ENCODE results near the gene KPNA6. TPM values are rescaled to one million over a fixed set of nuclear protein-coding genes. Genes with fewer than 3 reads are reported as not detected.
"Not testable (repeated sequence)": the region's sequence is repeated elsewhere in the genome, so short reads cannot be mapped to it uniquely, and the experiment has no call there.

KPNA6 gene
- total RNA-seq, 1 experiment from 2014 or later, result 116 TPM

DNA sequence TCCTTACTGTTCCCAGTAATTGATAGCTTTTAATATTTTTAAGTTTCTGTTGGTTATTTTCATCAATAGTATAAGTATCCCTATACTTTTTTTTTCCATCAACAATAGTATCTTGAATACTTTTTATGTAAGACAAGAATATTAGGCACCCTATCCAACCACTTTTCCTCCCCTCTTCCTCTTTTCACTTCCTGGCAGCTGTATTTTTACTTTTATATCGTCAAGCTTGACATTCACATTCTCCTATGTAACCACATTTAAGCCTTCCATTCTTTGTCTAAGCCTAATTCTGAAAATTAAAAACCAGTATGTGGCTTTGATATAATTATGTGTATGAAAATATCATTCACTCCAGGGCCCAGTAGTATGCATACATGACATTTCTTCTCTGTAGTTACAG, 25.8 kb upstream of the KPNA6 start:
- CTCF ChIA-PET, result no interaction called here
- TF ChIP-seq, protein P1, sequence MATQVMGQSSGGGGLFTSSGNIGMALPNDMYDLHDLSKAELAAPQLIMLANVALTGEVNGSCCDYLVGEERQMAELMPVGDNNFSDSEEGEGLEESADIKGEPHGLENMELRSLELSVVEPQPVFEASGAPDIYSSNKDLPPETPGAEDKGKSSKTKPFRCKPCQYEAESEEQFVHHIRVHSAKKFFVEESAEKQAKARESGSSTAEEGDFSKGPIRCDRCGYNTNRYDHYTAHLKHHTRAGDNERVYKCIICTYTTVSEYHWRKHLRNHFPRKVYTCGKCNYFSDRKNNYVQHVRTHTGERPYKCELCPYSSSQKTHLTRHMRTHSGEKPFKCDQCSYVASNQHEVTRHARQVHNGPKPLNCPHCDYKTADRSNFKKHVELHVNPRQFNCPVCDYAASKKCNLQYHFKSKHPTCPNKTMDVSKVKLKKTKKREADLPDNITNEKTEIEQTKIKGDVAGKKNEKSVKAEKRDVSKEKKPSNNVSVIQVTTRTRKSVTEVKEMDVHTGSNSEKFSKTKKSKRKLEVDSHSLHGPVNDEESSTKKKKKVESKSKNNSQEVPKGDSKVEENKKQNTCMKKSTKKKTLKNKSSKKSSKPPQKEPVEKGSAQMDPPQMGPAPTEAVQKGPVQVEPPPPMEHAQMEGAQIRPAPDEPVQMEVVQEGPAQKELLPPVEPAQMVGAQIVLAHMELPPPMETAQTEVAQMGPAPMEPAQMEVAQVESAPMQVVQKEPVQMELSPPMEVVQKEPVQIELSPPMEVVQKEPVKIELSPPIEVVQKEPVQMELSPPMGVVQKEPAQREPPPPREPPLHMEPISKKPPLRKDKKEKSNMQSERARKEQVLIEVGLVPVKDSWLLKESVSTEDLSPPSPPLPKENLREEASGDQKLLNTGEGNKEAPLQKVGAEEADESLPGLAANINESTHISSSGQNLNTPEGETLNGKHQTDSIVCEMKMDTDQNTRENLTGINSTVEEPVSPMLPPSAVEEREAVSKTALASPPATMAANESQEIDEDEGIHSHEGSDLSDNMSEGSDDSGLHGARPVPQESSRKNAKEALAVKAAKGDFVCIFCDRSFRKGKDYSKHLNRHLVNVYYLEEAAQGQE (IDR thresholded peaks at IDR 0.05; ENCODE audit: insufficient read depth in 1 of 2, low read depth in 2 of 2, low read length in 1 of 2), result no peak
- no peak for TF ChIP-seq CTCF (IDR thresholded peaks at IDR 0.05)
- no peak for TF ChIP-seq POLR2AphosphoS5 (IDR thresholded peaks at IDR 0.05; ENCODE audit: low read depth, low read length)
- TF ChIP-seq SIN3A (IDR thresholded peaks at IDR 0.05; ENCODE audit: borderline replicate concordance, insufficient read depth, low read depth, low read length), result no peak
- no peak for TF ChIP-seq TCF7L2 (IDR thresholded peaks at IDR 0.05; ENCODE audit: low read depth, low read length)

DNA sequence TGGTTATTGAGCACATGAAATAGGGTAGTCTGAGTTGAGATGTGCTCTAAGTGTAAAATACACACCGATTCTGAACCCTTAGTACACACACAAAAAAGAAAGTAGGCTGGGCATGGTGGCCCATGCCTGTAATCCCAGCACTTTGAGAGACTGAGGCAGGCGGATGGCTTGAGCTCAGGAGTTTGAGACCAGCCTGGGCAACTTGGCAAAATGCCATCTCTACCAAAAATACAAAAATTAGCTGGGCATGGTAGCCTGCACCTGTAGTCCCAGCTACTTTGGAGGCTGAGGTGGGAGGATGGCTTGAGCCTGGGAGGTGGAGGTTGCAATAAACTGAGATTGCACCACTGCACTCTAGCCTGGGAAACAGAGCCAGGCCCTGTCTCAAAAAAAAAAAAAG, 21.5 kb upstream of the KPNA6 start:
- POLR2A ChIA-PET; H3K9me3 ChIP-seq (ENCODE audit: control insufficient read depth, insufficient read depth, low read depth, low read length); H3K4me3 ChIP-seq (ENCODE audit: low read depth in 2 of 2, low read length in 2 of 2); H3K27me3 ChIP-seq (ENCODE audit: control insufficient read depth, insufficient read depth, low read length); H3K4me1 ChIP-seq (ENCODE audit: control insufficient read depth, insufficient read depth, low read length); CTCF ChIA-PET; DNase-seq (ENCODE audit: low read depth, low spot score); ATAC-seq; in situ Hi-C loops (cut with HindIII; ENCODE audit: low pct_unique_long_range_greater_than_20kb, low sequenced_read_pairs); BruUV-seq (replicated peaks); intact Hi-C loops (cut with micrococcal nuclease; ENCODE audit: unreplicated experiment); H3K27ac ChIP-seq (ENCODE audit: low read length): not testable (repeated sequence)
- peaks cover 10% of the 10 kb centered on the region; the same call in 1 of the 2 replicates for H3K36me3 ChIP-seq (ENCODE audit: control insufficient read depth, insufficient read depth, low read length)

More for the DNA sequence above, 25.8 kb upstream of the KPNA6 start:
- Histone ChIP-seq H3K27ac (ENCODE audit: low read length) (no peak overlapping the region), H3K36me3 (ENCODE audit: control insufficient read depth, insufficient read depth, low read length) (peaks cover 13% of the 10 kb centered on the region), H3K27me3 (ENCODE audit: control insufficient read depth, insufficient read depth, low read length) (no peaks in the 10 kb centered on the region), H3K9me3 (ENCODE audit: control insufficient read depth, insufficient read depth, low read depth, low read length) (no peaks in the 10 kb centered on the region), H3K4me3 (ENCODE audit: low read depth in 2 of 2, low read length in 2 of 2) (no peak overlapping the region), H3K4me1 (ENCODE audit: control insufficient read depth, insufficient read depth, low read length) (no peaks in the 10 kb centered on the region)
- DNase-seq (ENCODE audit: low read depth, low spot score) (no peak), ATAC-seq (no peak)
- POLR2A ChIA-PET, result interaction anchor here (0.6 to 0.7 kb wide), 2 partner anchors 85 to 406 kb away, joined by 3 read pairs; no protein-coding TSS in a partner anchor
- intact Hi-C loops (cut with micrococcal nuclease; ENCODE audit: unreplicated experiment), result no loop called here
- BruUV-seq (replicated peaks), result no TSS peak
- in situ Hi-C loops (cut with HindIII; ENCODE audit: low pct_unique_long_range_greater_than_20kb, low sequenced_read_pairs), result no loop called here

DNA sequence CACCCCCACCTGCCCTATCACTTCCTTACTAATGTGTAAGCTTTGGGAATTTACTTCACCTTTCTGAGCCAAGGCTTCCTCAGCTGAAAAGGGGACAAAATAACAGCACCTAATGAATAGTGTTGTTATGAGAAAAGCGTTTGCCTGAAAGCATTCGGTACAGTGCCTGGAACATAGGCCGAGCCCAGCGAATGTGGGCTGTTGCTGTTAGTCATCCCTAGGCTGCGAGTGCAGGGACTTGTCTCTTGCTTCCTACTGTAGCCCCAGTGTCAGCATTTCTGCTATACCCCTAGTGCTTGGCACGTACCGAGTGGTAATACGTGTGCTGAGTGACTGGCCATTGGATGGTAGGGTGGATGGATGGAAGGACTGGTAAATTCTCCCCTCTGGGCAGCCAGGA, 16.7 kb upstream of the KPNA6 start:
- TF ChIP-seq POLR2AphosphoS5 (IDR thresholded peaks at IDR 0.05; ENCODE audit: low read depth, low read length), result no peak
- TF ChIP-seq TCF7L2 (IDR thresholded peaks at IDR 0.05; ENCODE audit: low read depth, low read length), result no peak
- no peak for TF ChIP-seq CTCF (IDR thresholded peaks at IDR 0.05)
- TF ChIP-seq SIN3A (IDR thresholded peaks at IDR 0.05; ENCODE audit: borderline replicate concordance, insufficient read depth, low read depth, low read length), result no peak
- TF ChIP-seq, protein P1 (IDR thresholded peaks at IDR 0.05; ENCODE audit: insufficient read depth in 1 of 2, low read depth in 2 of 2, low read length in 1 of 2), result no peak
- intact Hi-C loops (cut with micrococcal nuclease; ENCODE audit: unreplicated experiment) (no loop called here), in situ Hi-C loops (cut with HindIII; ENCODE audit: low pct_unique_long_range_greater_than_20kb, low sequenced_read_pairs) (no loop called here)
- Histone ChIP-seq H3K27ac (ENCODE audit: low read length) (no peak overlapping the region), H3K4me3 (ENCODE audit: low read depth in 2 of 2, low read length in 2 of 2) (no peak overlapping the region), H3K4me1 (ENCODE audit: control insufficient read depth, insufficient read depth, low read length) (no peaks in the 10 kb centered on the region), H3K27me3 (ENCODE audit: control insufficient read depth, insufficient read depth, low read length) (no peaks in the 10 kb centered on the region), H3K9me3 (ENCODE audit: control insufficient read depth, insufficient read depth, low read depth, low read length) (no peaks in the 10 kb centered on the region), H3K36me3 (ENCODE audit: control insufficient read depth, insufficient read depth, low read length) (no peaks in the 10 kb centered on the region; the same call in 1 of the 2 replicates)
- no TSS peak for BruUV-seq (replicated peaks)
- DNase-seq (ENCODE audit: low read depth, low spot score) (no peak), ATAC-seq (no peak)
- CTCF ChIA-PET, result no interaction called here
- POLR2A ChIA-PET, result interaction anchor here (0.6 kb wide), 1 partner anchor 31 kb away, joined by 5 read pairs; no protein-coding TSS in a partner anchor

All from Panc1 (cell line).